ENCODE data around the gene RABGAP1L.
"Not testable (repeated sequence)": the region's sequence is repeated elsewhere in the genome, so short reads cannot be mapped to it uniquely, and the experiment has no call there.

Gene RABGAP1L

DNA sequence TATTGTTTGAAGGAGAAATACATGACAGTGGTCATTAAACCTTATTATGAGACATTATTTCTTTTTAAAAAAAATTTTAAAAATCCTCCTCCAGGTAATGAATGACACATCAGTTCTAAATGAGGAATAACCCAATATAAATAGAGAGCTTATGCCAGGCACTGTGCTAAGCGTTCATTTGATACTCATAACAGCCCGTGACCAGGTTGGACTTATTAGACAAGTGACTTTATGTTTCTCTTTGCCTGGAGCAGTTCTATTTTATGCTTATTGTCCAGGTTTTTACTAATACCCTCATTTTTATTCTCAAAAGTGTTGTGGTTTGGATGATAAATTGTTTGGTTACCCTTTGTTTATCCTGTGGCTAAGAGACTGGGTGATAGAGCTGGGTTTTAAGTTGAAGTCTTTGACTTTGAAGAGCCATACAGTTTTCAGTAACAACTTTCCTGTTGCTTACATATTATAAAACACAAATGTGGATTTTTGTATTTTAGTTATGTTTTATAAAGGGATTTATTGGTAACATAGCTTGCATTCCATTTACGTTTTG lies 84.2 kb downstream of the RABGAP1L start:
- TF ChIP-seq, protein P1, sequence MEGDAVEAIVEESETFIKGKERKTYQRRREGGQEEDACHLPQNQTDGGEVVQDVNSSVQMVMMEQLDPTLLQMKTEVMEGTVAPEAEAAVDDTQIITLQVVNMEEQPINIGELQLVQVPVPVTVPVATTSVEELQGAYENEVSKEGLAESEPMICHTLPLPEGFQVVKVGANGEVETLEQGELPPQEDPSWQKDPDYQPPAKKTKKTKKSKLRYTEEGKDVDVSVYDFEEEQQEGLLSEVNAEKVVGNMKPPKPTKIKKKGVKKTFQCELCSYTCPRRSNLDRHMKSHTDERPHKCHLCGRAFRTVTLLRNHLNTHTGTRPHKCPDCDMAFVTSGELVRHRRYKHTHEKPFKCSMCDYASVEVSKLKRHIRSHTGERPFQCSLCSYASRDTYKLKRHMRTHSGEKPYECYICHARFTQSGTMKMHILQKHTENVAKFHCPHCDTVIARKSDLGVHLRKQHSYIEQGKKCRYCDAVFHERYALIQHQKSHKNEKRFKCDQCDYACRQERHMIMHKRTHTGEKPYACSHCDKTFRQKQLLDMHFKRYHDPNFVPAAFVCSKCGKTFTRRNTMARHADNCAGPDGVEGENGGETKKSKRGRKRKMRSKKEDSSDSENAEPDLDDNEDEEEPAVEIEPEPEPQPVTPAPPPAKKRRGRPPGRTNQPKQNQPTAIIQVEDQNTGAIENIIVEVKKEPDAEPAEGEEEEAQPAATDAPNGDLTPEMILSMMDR (IDR thresholded peaks at IDR 0.05; ENCODE audit: control extremely low read depth, extremely low read depth, low read depth, missing control alignments) = no peak
- no peak for DNase-seq (ENCODE audit: extremely low spot score)
- CTCF ChIA-PET = interaction anchor here (1.0 to 1.2 kb wide), 2 partner anchors 13 to 19 kb away, joined by 3 read pairs; no protein-coding TSS in a partner anchor
- POLR2A ChIA-PET = no interaction called here

DNA sequence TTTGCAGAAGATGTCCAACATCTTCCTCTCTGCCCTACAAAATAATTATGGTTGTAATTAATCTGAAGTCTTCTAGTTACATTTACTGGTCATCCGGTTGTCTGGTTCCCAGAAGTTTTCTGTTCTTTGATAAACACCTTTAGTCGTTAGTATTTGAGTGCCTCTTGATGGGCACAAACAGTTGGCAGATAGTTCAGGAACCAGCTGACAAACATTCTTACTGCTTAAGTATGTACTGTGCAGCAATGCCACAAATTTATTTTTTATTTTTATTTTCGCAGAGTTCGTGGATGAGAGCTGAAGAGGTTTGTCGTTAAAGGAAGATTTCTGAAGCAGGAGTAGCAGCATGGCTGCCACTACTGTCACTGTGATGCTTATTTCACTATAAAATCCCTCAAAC lies 84.7 kb downstream of the RABGAP1L start:
- no peak for DNase-seq (ENCODE audit: extremely low spot score)
- CTCF ChIA-PET = interaction anchor here (1.0 to 1.2 kb wide), 2 partner anchors 13 to 19 kb away, joined by 3 read pairs; no protein-coding TSS in a partner anchor
- POLR2A ChIA-PET = no interaction called here
- TF ChIP-seq, protein P1 (IDR thresholded peaks at IDR 0.05; ENCODE audit: control extremely low read depth, extremely low read depth, low read depth, missing control alignments) = no peak

DNA sequence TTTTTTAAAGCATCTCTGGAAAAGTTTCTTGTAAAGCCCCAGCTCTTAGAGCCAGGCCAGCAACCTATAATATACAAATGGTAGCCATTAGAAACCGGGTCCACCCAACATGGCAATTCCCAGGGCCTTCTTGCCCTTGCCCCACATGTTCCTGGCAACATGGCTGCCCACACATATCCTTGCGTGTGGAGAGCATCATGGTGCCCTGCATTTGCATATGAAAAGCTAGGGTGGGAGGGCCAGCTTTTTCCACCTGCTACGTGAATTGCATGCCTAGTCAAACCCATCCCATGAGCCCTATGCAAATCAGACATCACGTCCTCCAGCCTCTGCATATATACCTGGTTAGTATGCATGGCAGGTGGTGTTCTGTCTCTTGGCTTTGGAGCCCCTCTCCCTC lies 88.2 kb downstream of the RABGAP1L start:
- ChIA-PET POLR2A (no interaction called here), CTCF (interaction anchor here (1.5 kb wide), 1 partner anchor 15 kb away, joined by 9 read pairs; no protein-coding TSS in a partner anchor)
- TF ChIP-seq, protein P1 (IDR thresholded peaks at IDR 0.05; ENCODE audit: control extremely low read depth, extremely low read depth, low read depth, missing control alignments) = no peak
- no peak for DNase-seq (ENCODE audit: extremely low spot score)

DNA sequence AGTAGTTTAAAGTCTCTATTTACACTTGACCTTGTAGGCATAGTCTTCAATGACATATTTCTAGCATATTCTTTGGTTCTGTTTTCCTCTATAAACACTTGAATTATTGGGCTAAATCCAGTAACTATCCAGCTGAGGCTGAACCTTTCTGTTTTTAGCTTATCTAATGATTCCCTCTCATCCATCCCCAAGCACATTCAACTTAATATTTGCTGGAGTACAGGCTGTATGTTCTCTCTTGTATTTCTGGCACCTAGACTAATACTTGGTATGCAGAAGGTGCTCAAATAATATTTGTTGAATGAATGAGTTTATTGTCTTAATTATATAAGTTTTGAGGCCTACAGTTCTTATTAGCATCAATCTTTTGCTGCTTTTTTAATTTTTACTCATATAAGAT lies 88.7 kb downstream of the RABGAP1L start:
- no peak for DNase-seq (ENCODE audit: extremely low spot score)
- ChIA-PET POLR2A (no interaction called here), CTCF (interaction anchor here (1.5 kb wide), 1 partner anchor 14 kb away, joined by 9 read pairs; no protein-coding TSS in a partner anchor)
- TF ChIP-seq, protein P1 (IDR thresholded peaks at IDR 0.05; ENCODE audit: control extremely low read depth, extremely low read depth, low read depth, missing control alignments) = no peak

DNA sequence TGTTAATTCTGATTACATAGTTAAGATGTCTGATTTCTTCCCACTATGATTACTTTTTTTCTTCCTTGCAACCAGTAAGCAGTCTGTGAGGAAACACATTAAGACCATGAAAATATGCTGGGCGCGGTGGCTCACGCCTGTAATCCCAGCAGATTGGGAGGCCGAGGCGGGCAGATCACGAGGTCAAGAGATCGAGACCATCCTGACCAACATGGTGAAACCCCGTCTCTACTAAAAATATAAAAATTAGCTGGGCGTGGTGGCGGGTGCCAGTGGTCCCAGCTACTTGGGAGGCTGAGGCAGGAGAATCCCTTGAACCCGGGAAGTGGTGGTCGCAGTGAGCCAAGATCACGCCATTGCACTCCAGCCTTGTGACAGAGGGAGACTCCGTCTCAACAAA lies 97.1 kb downstream of the RABGAP1L start:
- DNase-seq (ENCODE audit: extremely low spot score); POLR2A ChIA-PET: not testable (repeated sequence)
- CTCF ChIA-PET = interaction anchor here (0.6 to 1.6 kb wide), 3 partner anchors 13 to 487 kb away, joined by 3 read pairs; no protein-coding TSS in a partner anchor

DNA sequence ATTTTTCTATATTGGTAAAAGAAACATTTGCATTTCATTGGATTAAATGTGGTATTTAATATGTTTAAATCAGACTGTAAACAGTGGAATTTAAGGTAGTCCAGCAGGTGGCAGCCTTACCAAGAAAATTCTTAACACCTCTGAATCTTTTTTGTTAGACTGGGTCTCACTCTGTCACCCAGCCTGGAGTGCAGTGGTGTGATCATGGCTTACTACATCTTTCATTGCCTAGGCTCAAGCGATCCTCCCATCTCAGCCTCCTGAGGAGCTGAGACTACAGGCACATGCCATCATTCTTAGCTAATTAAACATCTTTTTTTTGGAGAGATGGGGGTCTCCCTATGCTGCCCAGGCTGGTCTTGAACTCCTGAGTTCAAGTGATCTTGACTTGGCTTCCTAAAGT lies 98.8 kb downstream of the RABGAP1L start:
- CTCF ChIA-PET = interaction anchor here (0.6 to 3.2 kb wide), 3 partner anchors 9 to 480 kb away, joined by 3 to 8 read pairs (median 4); no protein-coding TSS in a partner anchor
- TF ChIP-seq, protein P1 (IDR thresholded peaks at IDR 0.05; ENCODE audit: control extremely low read depth, extremely low read depth, low read depth, missing control alignments) = peak; percentile 34
- DNase-seq (ENCODE audit: extremely low spot score) = peak; percentile 19
- POLR2A ChIA-PET = no interaction called here
